Measurements from ENCODE around the gene GRIN1. TPM values are rescaled to one million over a fixed set of nuclear protein-coding genes. Genes with fewer than 3 reads are reported as not detected.

Gene GRIN1
- total and polyA plus RNA-seq, 4 donors = 0.06 to 0.51 (median 0.34) TPM

- 95 to 98% methylated on average over 28 to 30 of the region's 30 CpGs for WGBS, 2 donors
- Histone ChIP-seq H3K9ac (ENCODE audit: insufficient read depth in 1 of 2, low read length in 2 of 2) (no peak overlapping the region), H3K27ac (ENCODE audit: low read depth in 1 of 2, low read length in 1 of 2) (no peak overlapping the region), H3K4me1 (ENCODE audit: control insufficient read depth in 5 of 5, insufficient read depth in 5 of 5, low read length in 5 of 5) (peaks cover 0 to 14% (median 0%) of the 10 kb centered on the region in 5 donors), H3K36me3 (ENCODE audit: control insufficient read depth in 4 of 4, insufficient read depth in 4 of 4, low read length in 4 of 4) (peaks cover 0 to 26% (median 3%) of the 10 kb centered on the region in 4 donors), H3K27me3 (ENCODE audit: control insufficient read depth in 3 of 3, insufficient read depth in 3 of 3, low read length in 2 of 3) (no peaks in the 10 kb centered on the region), H3K9me3 (ENCODE audit: control insufficient read depth in 4 of 4, insufficient read depth in 3 of 4, low read length in 3 of 4) (no peaks in the 10 kb centered on the region), H3K4me3 (no peak overlapping the region)
- ATAC-seq (ENCODE audit: insufficient read depth, low FRiP score) = no peak
- DNase-seq = no peak
- TF ChIP-seq CTCF (IDR thresholded peaks at IDR 0.05; ENCODE audit: control extremely low read depth, extremely low read depth) = no peak
Measured at GRCh38 chr9:137216188-137216965, 77.4 kb downstream of the GRIN1 start.

GRCh38 chr9:137217276-137218211 lies 78.6 kb downstream of the GRIN1 start:
- peak overlapping the region; percentile 1 to 65 for H3K27ac ChIP-seq (ENCODE audit: low read depth in 1 of 2, low read length in 1 of 2)
- 52 to 73% methylated on average over 33 to 36 of the region's 36 CpGs for WGBS, 2 donors

DNA sequence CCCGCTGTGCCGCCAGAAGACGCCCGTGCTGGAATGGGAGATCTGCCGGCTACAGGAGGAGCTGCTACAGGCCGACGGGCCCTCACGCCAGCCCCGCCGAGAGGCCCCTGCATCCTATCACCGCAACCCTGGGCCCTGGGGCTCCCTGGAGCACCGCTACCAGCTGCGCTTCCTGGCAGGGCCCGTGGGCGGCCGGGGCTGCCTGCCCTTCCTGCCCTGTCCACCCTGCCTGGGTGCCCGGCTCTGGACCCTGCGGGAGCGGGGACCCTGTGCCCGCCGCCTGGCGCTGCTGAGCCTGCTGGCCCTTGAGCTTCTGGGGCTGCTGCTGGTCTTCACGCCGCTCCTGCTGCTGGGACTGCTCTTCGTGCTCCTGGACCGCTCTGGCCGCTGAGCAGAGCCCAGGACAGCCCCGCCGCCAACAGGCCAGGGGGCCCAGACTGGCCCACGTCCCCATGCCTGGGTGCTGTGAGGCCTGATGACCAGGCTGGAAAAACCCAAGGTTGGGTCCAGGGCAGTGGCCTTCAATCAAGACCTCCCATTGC lies 79.3 kb downstream of the GRIN1 start:
- peak overlapping the region; percentile 72 to 73 for H3K27ac ChIP-seq (ENCODE audit: low read depth in 1 of 2, low read length in 1 of 2)
- no peak for TF ChIP-seq CTCF (IDR thresholded peaks at IDR 0.05; ENCODE audit: control extremely low read depth, extremely low read depth)

More at GRCh38 chr9:137217276-137218211, 78.6 kb downstream of the GRIN1 start:
- ATAC-seq (ENCODE audit: insufficient read depth, low FRiP score) = peak; percentile 54
- H3K9ac ChIP-seq (ENCODE audit: insufficient read depth in 1 of 2, low read length in 2 of 2) = no peak overlapping the region
- no peak for TF ChIP-seq CTCF (IDR thresholded peaks at IDR 0.05; ENCODE audit: control extremely low read depth, extremely low read depth)
- no peak overlapping the region for H3K4me3 ChIP-seq
- DNase-seq = no peak
- H3K27me3 ChIP-seq (ENCODE audit: control insufficient read depth in 3 of 3, insufficient read depth in 3 of 3, low read length in 2 of 3) = no peaks in the 10 kb centered on the region
- H3K4me1 ChIP-seq (ENCODE audit: control insufficient read depth in 5 of 5, insufficient read depth in 5 of 5, low read length in 5 of 5) = peaks cover 0 to 15% (median 0%) of the 10 kb centered on the region in 5 donors
- peaks cover 0 to 26% (median 3%) of the 10 kb centered on the region in 4 donors for H3K36me3 ChIP-seq (ENCODE audit: control insufficient read depth in 4 of 4, insufficient read depth in 4 of 4, low read length in 4 of 4)
- no peaks in the 10 kb centered on the region for H3K9me3 ChIP-seq (ENCODE audit: control insufficient read depth in 4 of 4, insufficient read depth in 3 of 4, low read length in 3 of 4)

More for the DNA sequence above, 79.3 kb downstream of the GRIN1 start:
- ATAC-seq (ENCODE audit: insufficient read depth, low FRiP score) = no peak
- Histone ChIP-seq H3K9me3 (ENCODE audit: control insufficient read depth in 4 of 4, insufficient read depth in 3 of 4, low read length in 3 of 4) (no peaks in the 10 kb centered on the region), H3K4me1 (ENCODE audit: control insufficient read depth in 5 of 5, insufficient read depth in 5 of 5, low read length in 5 of 5) (peaks cover 0 to 19% (median 0%) of the 10 kb centered on the region in 5 donors), H3K36me3 (ENCODE audit: control insufficient read depth in 4 of 4, insufficient read depth in 4 of 4, low read length in 4 of 4) (peaks cover 0 to 25% (median 3%) of the 10 kb centered on the region in 4 donors), H3K27me3 (ENCODE audit: control insufficient read depth in 3 of 3, insufficient read depth in 3 of 3, low read length in 2 of 3) (no peaks in the 10 kb centered on the region), H3K9ac (ENCODE audit: insufficient read depth in 1 of 2, low read length in 2 of 2) (no peak overlapping the region), H3K4me3 (no peak overlapping the region)
- 91 to 93% methylated on average over 30 of the region's 30 CpGs for WGBS, 2 donors
- DNase-seq = no peak

Small RNA genes within 50 kb of the gene (small RNA-seq; reads per million reads assigned to genes)
- gene MIR3621 (ENCODE audit: low replicate concordance) (not detected), gene RF00153 (ENCODE audit: low replicate concordance) (not detected)

Other genes with a start within 250 kb of the GRIN1 start
Only the 30 nearest of the 31 such genes appear.
- gene C8G, start 193.9 kb upstream of the GRIN1 start, total RNA-seq = 1 to 10 TPM in 1 of 2 donors, not detected in 1; 2.1 TPM
- gene C8G, start 193.9 kb upstream of the GRIN1 start, polyA plus RNA-seq = 1 to 10 TPM in 1 of 2 donors, under 1 TPM in 1; 0.90 to 1.4 TPM
- 1 to 10 TPM; 4.1 to 6.3 TPM for gene LCN12, start 186.9 kb upstream of the GRIN1 start, total RNA-seq
- 1 to 10 TPM in 1 of 2 donors, under 1 TPM in 1; 0.35 to 2.4 TPM for gene LCN12, start 186.9 kb upstream of the GRIN1 start, polyA plus RNA-seq
- gene PTGDS, start 161.7 kb upstream of the GRIN1 start, total RNA-seq = 100 to 1,000 TPM in 1 of 2 donors, 10 to 100 TPM in 1; 29.5 to 159 TPM
- 100 to 1,000 TPM in 1 of 2 donors, 10 to 100 TPM in 1; 19.4 to 158 TPM for gene PTGDS, start 161.7 kb upstream of the GRIN1 start, polyA plus RNA-seq
- gene LCNL1, start 156.2 kb upstream of the GRIN1 start, total RNA-seq = 1 to 10 TPM in 1 of 2 donors, under 1 TPM in 1; 0.28 to 2.5 TPM
- gene LCNL1, start 156.2 kb upstream of the GRIN1 start, polyA plus RNA-seq = 1 to 10 TPM in 1 of 2 donors, under 1 TPM in 1; 0.15 to 2.7 TPM
- 10 to 100 TPM; 16.6 to 58.1 TPM for gene PAXX, start 146.7 kb upstream of the GRIN1 start, total RNA-seq
- 100 to 1,000 TPM in 1 of 2 donors, 10 to 100 TPM in 1; 60.7 to 172 TPM for gene PAXX, start 146.7 kb upstream of the GRIN1 start, polyA plus RNA-seq
- gene CLIC3, start 142.6 kb upstream of the GRIN1 start, total RNA-seq = 100 to 1,000 TPM in 1 of 2 donors, 10 to 100 TPM in 1; 72.0 to 115 TPM
- gene CLIC3, start 142.6 kb upstream of the GRIN1 start, polyA plus RNA-seq = 10 to 100 TPM; 17.2 to 90.2 TPM
- 10 to 100 TPM; 13.4 to 39.0 TPM for gene ABCA2, start 110.9 kb upstream of the GRIN1 start, total RNA-seq
- 10 to 100 TPM; 14.8 to 18.1 TPM for gene ABCA2, start 110.9 kb upstream of the GRIN1 start, polyA plus RNA-seq
- 1 to 10 TPM in 1 of 2 donors, under 1 TPM in 1; 0.37 to 1.0 TPM for gene FUT7, start 107.1 kb upstream of the GRIN1 start, total RNA-seq
- gene FUT7, start 107.1 kb upstream of the GRIN1 start, polyA plus RNA-seq = 1 to 10 TPM in 1 of 2 donors, under 1 TPM in 1; 0.45 to 5.5 TPM
- 10 to 100 TPM; 28.7 to 99.3 TPM for gene NPDC1, start 93.0 kb upstream of the GRIN1 start, total RNA-seq
- gene NPDC1, start 93.0 kb upstream of the GRIN1 start, polyA plus RNA-seq = 10 to 100 TPM; 49.0 to 87.5 TPM
- 1 to 10 TPM; 1.8 to 3.2 TPM for gene ENTPD2, start 85.1 kb upstream of the GRIN1 start, total RNA-seq
- under 1 TPM; 0.39 to 0.53 TPM for gene ENTPD2, start 85.1 kb upstream of the GRIN1 start, polyA plus RNA-seq
- 1 to 10 TPM; 1.4 to 1.7 TPM for gene SAPCD2, start 68.6 kb upstream of the GRIN1 start, total RNA-seq
- gene SAPCD2, start 68.6 kb upstream of the GRIN1 start, polyA plus RNA-seq = 1 to 10 TPM; 1.3 to 2.1 TPM
- gene UAP1L1, start 61.6 kb upstream of the GRIN1 start, total RNA-seq = 10 to 100 TPM; 12.2 to 35.5 TPM
- gene UAP1L1, start 61.6 kb upstream of the GRIN1 start, polyA plus RNA-seq = 10 to 100 TPM; 14.5 to 19.7 TPM
- gene MAN1B1, start 52.2 kb upstream of the GRIN1 start, total RNA-seq = 10 to 100 TPM; 56.7 to 70.9 TPM
- gene MAN1B1, start 52.2 kb upstream of the GRIN1 start, polyA plus RNA-seq = 10 to 100 TPM; 40.3 to 56.9 TPM
- 100 to 1,000 TPM in 1 of 2 donors, 10 to 100 TPM in 1; 48.0 to 236 TPM for gene DPP7, start 24.4 kb upstream of the GRIN1 start, total RNA-seq
- 100 to 1,000 TPM; 220 to 436 TPM for gene DPP7, start 24.4 kb upstream of the GRIN1 start, polyA plus RNA-seq
- gene LRRC26, start 30.9 kb downstream of the GRIN1 start, total RNA-seq = 1 to 10 TPM in 1 of 2 donors, under 1 TPM in 1; 0.77 to 5.2 TPM
- gene LRRC26, start 30.9 kb downstream of the GRIN1 start, polyA plus RNA-seq = under 1 TPM; 0.12 to 0.37 TPM
- gene TMEM210, start 32.9 kb downstream of the GRIN1 start, total RNA-seq = not detected
- not detected for gene TMEM210, start 32.9 kb downstream of the GRIN1 start, polyA plus RNA-seq
- 10 to 100 TPM; 31.9 to 60.9 TPM for gene ANAPC2, start 49.4 kb downstream of the GRIN1 start, total RNA-seq
- gene ANAPC2, start 49.4 kb downstream of the GRIN1 start, polyA plus RNA-seq = 10 to 100 TPM; 32.3 to 50.0 TPM
- gene SSNA1, start 49.5 kb downstream of the GRIN1 start, total RNA-seq = 10 to 100 TPM; 40.8 to 87.0 TPM
- 100 to 1,000 TPM; 114 to 144 TPM for gene SSNA1, start 49.5 kb downstream of the GRIN1 start, polyA plus RNA-seq
- gene TPRN, start 61.6 kb downstream of the GRIN1 start, total RNA-seq = 10 to 100 TPM in 1 of 2 donors, 1 to 10 TPM in 1; 8.9 to 30.6 TPM
- 10 to 100 TPM; 12.6 to 18.3 TPM for gene TPRN, start 61.6 kb downstream of the GRIN1 start, polyA plus RNA-seq
- gene TMEM203, start 66.5 kb downstream of the GRIN1 start, total RNA-seq = 10 to 100 TPM; 26.0 to 35.8 TPM
- 10 to 100 TPM; 31.8 to 39.3 TPM for gene TMEM203, start 66.5 kb downstream of the GRIN1 start, polyA plus RNA-seq
- 10 to 100 TPM in 1 of 2 donors, 1 to 10 TPM in 1; 4.5 to 22.0 TPM for gene NDOR1, start 66.5 kb downstream of the GRIN1 start, total RNA-seq
- 10 to 100 TPM; 11.8 to 12.2 TPM for gene NDOR1, start 66.5 kb downstream of the GRIN1 start, polyA plus RNA-seq
- 1 to 10 TPM; 1.7 to 7.5 TPM for gene RNF208, start 83.1 kb downstream of the GRIN1 start, total RNA-seq
- gene RNF208, start 83.1 kb downstream of the GRIN1 start, polyA plus RNA-seq = 10 to 100 TPM in 1 of 2 donors, 1 to 10 TPM in 1; 3.1 to 12.0 TPM
- gene CYSRT1, start 86.0 kb downstream of the GRIN1 start, total RNA-seq = under 1 TPM in 1 of 2 donors, not detected in 1; 0.92 TPM
- gene CYSRT1, start 86.0 kb downstream of the GRIN1 start, polyA plus RNA-seq = 1 to 10 TPM in 1 of 2 donors, under 1 TPM in 1; 0.70 to 2.7 TPM
- 1 to 10 TPM in 1 of 2 donors, under 1 TPM in 1; 0.52 to 1.1 TPM for gene RNF224, start 88.3 kb downstream of the GRIN1 start, total RNA-seq
- 1 to 10 TPM in 1 of 2 donors, under 1 TPM in 1; 0.24 to 1.1 TPM for gene RNF224, start 88.3 kb downstream of the GRIN1 start, polyA plus RNA-seq
- under 1 TPM in 1 of 2 donors, not detected in 1; 0.65 TPM for gene SLC34A3, start 91.7 kb downstream of the GRIN1 start, total RNA-seq
- under 1 TPM; 0.03 to 0.12 TPM for gene SLC34A3, start 91.7 kb downstream of the GRIN1 start, polyA plus RNA-seq
- 100 to 1,000 TPM; 163 to 505 TPM for gene TUBB4B, start 102.1 kb downstream of the GRIN1 start, total RNA-seq
- gene TUBB4B, start 102.1 kb downstream of the GRIN1 start, polyA plus RNA-seq = 100 to 1,000 TPM; 326 to 338 TPM
- gene STPG3, start 112.1 kb downstream of the GRIN1 start, total RNA-seq = not detected
- gene STPG3, start 112.1 kb downstream of the GRIN1 start, polyA plus RNA-seq = under 1 TPM in 1 of 2 donors, not detected in 1; 0.18 TPM
- 10 to 100 TPM; 30.4 to 56.2 TPM for gene NELFB, start 116.2 kb downstream of the GRIN1 start, total RNA-seq
- gene NELFB, start 116.2 kb downstream of the GRIN1 start, polyA plus RNA-seq = 10 to 100 TPM; 37.3 to 51.1 TPM
- gene TOR4A, start 138.6 kb downstream of the GRIN1 start, total RNA-seq = 10 to 100 TPM; 12.1 to 42.5 TPM
- gene TOR4A, start 138.6 kb downstream of the GRIN1 start, polyA plus RNA-seq = 10 to 100 TPM in 1 of 2 donors, 1 to 10 TPM in 1; 9.6 to 29.2 TPM
- gene NRARP, start 163.1 kb downstream of the GRIN1 start, total RNA-seq = 10 to 100 TPM in 1 of 2 donors, 1 to 10 TPM in 1; 5.2 to 10.8 TPM
- gene NRARP, start 163.1 kb downstream of the GRIN1 start, polyA plus RNA-seq = 1 to 10 TPM; 2.1 to 6.4 TPM